Testis (tissue), 3 donors: Measurements from ENCODE around the gene CNKSR2. TPM values are rescaled to one million over a fixed set of nuclear protein-coding genes. Genes with fewer than 3 reads are reported as not detected.

Experiments used
- DNase-seq: peaks from one replicate; pipeline ENCODE4 v3.0.0-alpha.2; 2019
- H3K27ac ChIP-seq, 2 donors: fragments of 200-600 bp; sonication (generic); one replicate each; pipeline ENCODE4 v1.5.1; 2019
- H3K27me3 ChIP-seq: fragments of 200-600 bp; sonication (generic); one replicate; pipeline ENCODE4 v1.5.1; 2019
- H3K36me3 ChIP-seq: fragments of 200-600 bp; sonication (generic); one replicate; pipeline ENCODE4 v1.5.1; 2017; ENCODE audit warnings: low read depth; ENCODE audit errors: missing control alignments
- H3K4me1 ChIP-seq: fragments of 200-600 bp; sonication (generic); one replicate; pipeline ENCODE4 v1.5.1; 2019
- H3K4me3 ChIP-seq, 2 donors: fragments of 200-600 bp; sonication (generic); one replicate each; pipeline ENCODE4 v1.5.1; 2017 to 2019
- H3K9me3 ChIP-seq: fragments of 200-600 bp; sonication (generic); one replicate; pipeline ENCODE4 v1.5.1; 2017
- POLR2A ChIP-seq: fragments of 450-650 bp; IDR thresholded peaks from one replicate; pipeline ENCODE4 v1.6.1; 2017; ENCODE audit warnings: antibody characterized with exemption, mild to moderate bottlenecking, moderate library complexity
- WGBS, 2 donors: methylation state at CpG; one replicate each; pipeline ENCODE4 v1.1.5; 2018; 5-methylcytosine and 5-hydroxymethylcytosine counted together
- intact Hi-C: fragments of 100-400 bp; cut with DNase I; formaldehyde crosslinking; loops from one replicate; pipeline ENCODE4 v1.15.1; 2023; ENCODE audit warnings: low total_unique reads
- polyA plus RNA-seq: library from polyadenylated mRNA; stranded (reverse); fragments of 350-450 nt; fragmentation: Illumina TruSeq; extraction: RNeasy Lipid Tissue Mini Kit (QIAGEN cat#74804); gene quantifications from one replicate; pipeline ENCODE4 v1.2.3, GENCODE V29; 2014; ENCODE audit warnings: low read depth, low replicate concordance; ENCODE audit not compliant: insufficient read depth
- total RNA-seq, 2 donors: library from RNA; depleted of rRNA; stranded (reverse); fragments of >200 nt; gene quantifications; one replicate each; pipeline ENCODE4 v1.2.3, GENCODE V29; 2016
- TF ChIP-seq, protein P1 (sequence below), 3 experiments: fragments of 450-650 bp in 2 of 3; fragments of 200-600 bp in 1 of 3; sonication (generic) in 1 of 3; IDR thresholded peaks; one replicate each; pipeline ENCODE4 v1.5.1; 2016 to 2019; ENCODE audit warnings: antibody characterized with exemption in 3 of 3, mild to moderate bottlenecking in 2 of 3, moderate library complexity in 1 of 3

The CNKSR2 gene
- total and polyA plus RNA-seq, 3 donors from 2014 or later: 2.1 to 17.3 (median 13.2) TPM

DNA sequence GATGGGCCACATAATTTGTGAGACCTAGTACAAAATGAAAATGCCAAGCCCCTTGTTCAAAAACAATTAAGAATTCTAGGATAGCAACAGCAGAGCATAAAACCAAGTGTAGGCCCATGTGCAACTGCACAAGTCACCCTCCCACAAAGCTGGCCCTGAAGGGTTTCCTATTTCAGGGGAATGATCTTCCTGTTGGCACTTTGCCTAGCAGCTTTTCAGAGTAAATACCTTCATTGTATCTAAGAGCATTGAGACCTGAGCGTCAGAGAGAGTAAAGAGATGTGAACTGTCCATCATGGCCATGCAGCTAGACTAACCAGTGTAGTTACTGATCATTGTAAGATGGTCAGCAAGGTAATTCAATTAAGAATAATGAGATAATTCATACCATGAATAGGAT is 113.6 kb downstream of the CNKSR2 start:
- TF ChIP-seq POLR2A: no peak
- TF ChIP-seq, protein P1, sequence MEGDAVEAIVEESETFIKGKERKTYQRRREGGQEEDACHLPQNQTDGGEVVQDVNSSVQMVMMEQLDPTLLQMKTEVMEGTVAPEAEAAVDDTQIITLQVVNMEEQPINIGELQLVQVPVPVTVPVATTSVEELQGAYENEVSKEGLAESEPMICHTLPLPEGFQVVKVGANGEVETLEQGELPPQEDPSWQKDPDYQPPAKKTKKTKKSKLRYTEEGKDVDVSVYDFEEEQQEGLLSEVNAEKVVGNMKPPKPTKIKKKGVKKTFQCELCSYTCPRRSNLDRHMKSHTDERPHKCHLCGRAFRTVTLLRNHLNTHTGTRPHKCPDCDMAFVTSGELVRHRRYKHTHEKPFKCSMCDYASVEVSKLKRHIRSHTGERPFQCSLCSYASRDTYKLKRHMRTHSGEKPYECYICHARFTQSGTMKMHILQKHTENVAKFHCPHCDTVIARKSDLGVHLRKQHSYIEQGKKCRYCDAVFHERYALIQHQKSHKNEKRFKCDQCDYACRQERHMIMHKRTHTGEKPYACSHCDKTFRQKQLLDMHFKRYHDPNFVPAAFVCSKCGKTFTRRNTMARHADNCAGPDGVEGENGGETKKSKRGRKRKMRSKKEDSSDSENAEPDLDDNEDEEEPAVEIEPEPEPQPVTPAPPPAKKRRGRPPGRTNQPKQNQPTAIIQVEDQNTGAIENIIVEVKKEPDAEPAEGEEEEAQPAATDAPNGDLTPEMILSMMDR (IDR thresholded peaks at IDR 0.05): no peak
- Histone ChIP-seq H3K9me3 (no peaks in the 10 kb centered on the region), H3K27ac (no peak overlapping the region), H3K27me3 (no peaks in the 10 kb centered on the region), H3K36me3 (no peaks in the 10 kb centered on the region), H3K4me1 (no peaks in the 10 kb centered on the region), H3K4me3 (no peak overlapping the region)
- intact Hi-C loops: no loop called here
- DNase-seq: no peak
- 55 to 60% methylated on average over 1 of the region's 1 CpG for WGBS, 2 donors

- Histone ChIP-seq H3K27ac (no peak overlapping the region), H3K4me3 (no peak overlapping the region)
- intact Hi-C loops: no loop called here
These were observed 116.1 kb downstream of the CNKSR2 start for GRCh38 chrX:21490341-21490740.

GRCh38 chrX:21493226-21493830 is 119.1 kb downstream of the CNKSR2 start:
- TF ChIP-seq POLR2A: no peak
- TF ChIP-seq, protein P1 (IDR thresholded peaks at IDR 0.05): no peak
- intact Hi-C loops: no loop called here
- no peak for DNase-seq
- Histone ChIP-seq H3K9me3 (no peaks in the 10 kb centered on the region), H3K4me3 (no peak overlapping the region), H3K36me3 (no peaks in the 10 kb centered on the region), H3K27me3 (no peaks in the 10 kb centered on the region), H3K27ac (no peak overlapping the region), H3K4me1 (no peaks in the 10 kb centered on the region)
- WGBS, 2 donors: 69 to 78% methylated on average over 1 of the region's 1 CpG

More at GRCh38 chrX:21490341-21490740, 116.1 kb downstream of the CNKSR2 start:
- Histone ChIP-seq H3K9me3 (no peaks in the 10 kb centered on the region), H3K36me3 (no peaks in the 10 kb centered on the region), H3K4me1 (no peaks in the 10 kb centered on the region), H3K27me3 (no peaks in the 10 kb centered on the region)
- TF ChIP-seq POLR2A: no peak
- TF ChIP-seq, protein P1 (IDR thresholded peaks at IDR 0.05): no peak
- DNase-seq: no peak
- WGBS, 2 donors: 75 to 78% methylated on average over 4 of the region's 4 CpGs

GRCh38 chrX:21503593-21503992 is 129.4 kb downstream of the CNKSR2 start:
- TF ChIP-seq POLR2A: no peak
- TF ChIP-seq, protein P1 (IDR thresholded peaks at IDR 0.05): no peak
- no peaks in the 10 kb centered on the region for H3K4me1 ChIP-seq
- H3K4me3 ChIP-seq: no peak overlapping the region
- no peak for DNase-seq
- intact Hi-C loops: no loop called here
- no peaks in the 10 kb centered on the region for H3K27me3 ChIP-seq
- no peaks in the 10 kb centered on the region for H3K36me3 ChIP-seq
- H3K9me3 ChIP-seq: no peaks in the 10 kb centered on the region
- WGBS, 2 donors: 83 to 94% methylated on average over 3 of the region's 3 CpGs
- no peak overlapping the region for H3K27ac ChIP-seq

DNA sequence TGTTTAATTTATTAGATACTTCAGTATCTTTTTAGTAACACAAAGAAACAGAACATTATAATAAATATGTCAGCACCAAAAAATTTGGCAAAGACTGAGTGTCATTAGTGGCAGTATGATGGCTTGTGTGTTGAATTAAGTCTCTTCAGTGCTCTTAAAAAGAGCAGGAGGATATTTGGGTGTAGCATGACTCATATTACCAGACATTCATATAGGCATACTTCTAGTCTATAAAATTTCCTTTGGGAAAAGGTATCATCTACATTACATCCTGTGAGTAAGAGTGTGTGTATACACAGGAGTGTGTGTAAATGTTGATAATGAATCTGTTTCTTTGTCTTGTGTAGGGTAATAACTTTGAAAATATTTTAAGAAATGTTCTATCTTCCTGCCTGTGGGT is 135.7 kb downstream of the CNKSR2 start:
- DNase-seq: no peak
- H3K27me3 ChIP-seq: no peaks in the 10 kb centered on the region
- no peak overlapping the region for H3K27ac ChIP-seq
- H3K36me3 ChIP-seq: no peaks in the 10 kb centered on the region
- H3K4me3 ChIP-seq: no peak overlapping the region
- no peak for TF ChIP-seq POLR2A
- TF ChIP-seq, protein P1 (IDR thresholded peaks at IDR 0.05): no peak
- intact Hi-C loops: no loop called here
- H3K9me3 ChIP-seq: no peaks in the 10 kb centered on the region
- H3K4me1 ChIP-seq: no peaks in the 10 kb centered on the region
